ENCODE measurements around the gene ZNHIT1.

- no peak for TF ChIP-seq CTCF (IDR thresholded peaks at IDR 0.05)
- no peak for TF ChIP-seq POLR2AphosphoS5 (IDR thresholded peaks at IDR 0.05)
These were observed 16.7 kb downstream of the ZNHIT1 start for GRCh38 chr7:101234636-101235035.

Measured in prostate gland (tissue), 2 donors.